COLO668 (cell line): Measurements from ENCODE around the gene TAF9.

ENCODE experiments used
- DNase-seq: peaks from one replicate; lab custom pipeline; 2025; ENCODE audit not compliant: unreplicated experiment; lab: John Stamatoyannopoulos, UW

The TAF9 gene

DNA sequence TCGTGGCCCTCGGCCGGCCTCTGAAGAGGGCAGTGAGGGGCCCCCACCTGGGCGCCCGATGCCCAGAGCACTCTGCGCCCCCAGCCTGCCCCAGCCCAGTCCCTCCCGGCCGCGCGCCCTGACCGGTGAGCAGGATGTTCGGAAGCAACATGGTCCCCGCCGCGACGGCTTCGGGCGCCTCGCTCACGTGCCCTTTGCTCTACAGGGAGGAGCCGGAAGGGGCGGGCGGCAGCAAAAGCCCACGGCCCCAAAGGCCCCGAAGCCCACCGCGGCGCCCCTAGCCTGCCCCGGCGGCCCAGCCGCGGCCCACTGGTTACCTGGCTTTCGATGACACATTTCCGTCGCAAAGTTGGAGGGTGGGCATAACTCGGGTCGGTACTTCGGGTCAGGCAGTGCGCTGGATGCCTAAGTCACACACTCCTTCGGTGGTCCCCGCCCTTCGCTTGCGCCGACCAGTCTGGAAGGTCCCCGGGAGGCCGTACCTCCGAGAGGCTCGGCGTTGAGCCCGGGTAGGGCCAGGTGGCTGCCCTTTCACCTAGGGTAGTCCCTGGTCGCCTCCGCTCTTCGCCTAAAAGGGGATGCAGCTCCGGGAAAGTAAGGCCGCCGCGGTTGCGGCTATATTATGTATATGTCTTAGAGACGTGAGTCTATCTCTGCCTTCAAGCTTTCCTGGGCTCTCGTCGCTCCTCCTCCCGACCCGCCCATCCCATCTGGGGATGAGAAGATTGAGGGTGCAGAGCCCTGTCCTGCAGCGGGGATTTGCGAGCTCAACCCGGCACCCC is at the start of gene TAF9, which contains the start of the genes AK6 and RAD17:
Gene TAF9 (minus strand): TSS at position 181 of the 782 bp plus-strand sequence. CDS start 3,783 bp downstream, outside the sequence.
Gene AK6 (minus strand): TSS at position 181 of the 782 bp plus-strand sequence. CDS start 30 bp downstream, at position 151.
Gene RAD17 (plus strand): TSS at position 479 of the 782 bp plus-strand sequence. CDS start 2,391 bp downstream, outside the sequence.
- peak; percentile 89 for DNase-seq

DNA sequence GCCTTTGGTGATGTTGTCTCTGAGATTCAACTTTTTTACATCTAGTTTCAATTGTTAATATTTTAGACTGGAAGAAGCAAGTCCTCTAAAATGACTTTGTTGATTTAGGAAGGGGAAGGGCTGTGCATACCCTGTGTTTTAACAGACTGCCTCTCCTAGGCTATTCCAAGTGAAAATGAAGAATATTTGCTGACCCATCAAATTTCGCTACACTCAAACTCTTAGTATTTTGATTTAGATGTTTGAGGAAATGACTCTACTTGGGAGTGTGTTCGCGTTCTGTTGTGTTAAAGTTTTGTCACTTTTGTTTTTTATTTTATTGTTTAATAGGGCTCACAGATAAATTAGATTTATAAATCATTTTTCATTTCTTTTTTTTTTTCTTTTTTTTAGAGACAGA is 49.2 kb upstream of the TAF9 start:
- DNase-seq, result no peak

DNA sequence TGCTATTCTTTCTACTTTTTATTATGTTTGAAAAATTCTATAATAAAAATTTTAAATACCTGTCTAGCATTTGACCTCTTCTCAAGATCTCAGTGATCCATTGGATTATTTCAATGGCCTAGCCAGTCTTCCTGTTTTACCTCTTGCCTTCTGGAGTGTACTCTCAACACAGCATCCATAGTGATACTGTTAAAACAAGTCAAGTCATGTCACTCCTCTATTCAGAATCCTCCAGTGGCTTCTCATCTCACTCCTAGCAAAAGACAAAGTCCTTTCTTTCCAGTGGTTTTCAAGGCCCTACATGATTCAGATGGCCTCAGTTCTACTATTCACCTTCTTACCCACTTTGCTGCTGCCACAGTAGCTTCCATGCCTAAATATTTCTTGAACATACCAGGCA is 47.4 kb upstream of the TAF9 start:
- DNase-seq, result no peak

GRCh38 chr5:69416180-69416579 is 46.9 kb upstream of the TAF9 start:
- DNase-seq, result peak; percentile 11

DNA sequence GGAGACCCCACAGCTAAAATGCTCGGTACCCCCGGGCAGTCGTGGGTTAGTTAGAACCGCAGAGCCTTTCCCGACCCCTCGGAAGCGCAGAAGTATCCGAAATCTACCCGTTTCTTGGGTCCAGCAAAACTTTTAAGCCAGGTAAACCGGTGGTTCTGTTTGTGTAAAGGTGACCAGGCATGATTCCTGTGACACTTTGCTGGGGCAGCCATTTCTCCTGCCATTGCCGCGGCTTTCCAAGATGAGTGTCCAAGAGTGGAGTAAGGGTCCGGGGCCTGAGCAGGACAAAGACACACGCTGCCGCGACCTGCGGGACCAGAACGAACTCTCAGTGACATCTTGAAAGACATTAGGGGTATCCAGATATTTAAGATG is 46.3 kb upstream of the TAF9 start:
- DNase-seq, result peak; percentile 34

- DNase-seq, result peak; percentile 95
Measured at GRCh38 chr5:69414885-69415583, 45.7 kb upstream of the TAF9 start, which contains the start of gene MARVELD2. TSS of gene MARVELD2 (plus strand) at chr5:69415116. CDS start at chr5:69419386, 4,270 bp downstream.

- no peak for DNase-seq
Measured at GRCh38 chr5:69404659-69405330, 35.5 kb upstream of the TAF9 start.

DNA sequence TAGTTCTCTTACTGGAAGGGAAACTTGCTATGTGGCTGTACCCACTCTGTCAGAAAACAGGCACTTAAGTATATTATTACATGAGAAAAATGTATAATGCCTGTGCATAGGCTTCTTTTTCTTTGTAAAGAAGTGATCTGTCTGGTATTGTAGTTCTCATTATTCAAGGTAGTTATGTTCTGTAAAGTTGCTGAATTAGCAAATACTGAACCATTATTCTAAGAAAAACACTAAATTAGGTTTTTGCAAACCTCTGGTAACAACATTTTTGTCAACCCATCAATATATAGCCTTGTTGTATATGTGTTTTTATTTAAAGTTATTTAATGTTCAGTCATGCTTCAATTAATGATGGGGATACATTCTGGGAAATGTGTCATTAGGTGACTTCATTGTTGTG is 9.1 kb upstream of the TAF9 start:
- no peak for DNase-seq

- DNase-seq, result no peak
Measured at GRCh38 chr5:69374911-69375446, 5.7 kb upstream of the TAF9 start.

DNA sequence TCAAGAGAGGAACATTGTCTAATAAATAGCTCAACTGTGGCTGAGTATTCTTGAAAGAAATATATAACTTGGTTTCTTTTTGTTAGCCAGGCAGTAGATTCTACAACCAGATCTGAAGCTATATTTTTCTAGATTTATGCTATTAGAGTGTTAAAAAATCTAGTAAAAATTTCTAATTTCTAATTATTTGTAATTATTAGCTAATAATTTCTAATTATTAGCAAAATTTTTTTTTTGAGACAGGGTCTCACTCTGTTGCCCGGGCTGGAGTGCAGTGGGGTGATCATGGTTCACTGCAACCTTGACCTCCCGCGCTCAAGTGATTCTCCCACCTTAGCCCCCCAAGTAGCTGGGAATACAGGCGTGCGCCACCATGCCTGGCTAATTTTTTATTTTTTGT is 3.1 kb upstream of the TAF9 start:
- no peak for DNase-seq

GRCh38 chr5:69370335-69370734 is 1.0 kb upstream of the TAF9 start:
- DNase-seq, result peak; percentile 0

- no peak for DNase-seq
Measured at GRCh38 chr5:69368458-69369339, 621 bp downstream of the TAF9 start.

DNA sequence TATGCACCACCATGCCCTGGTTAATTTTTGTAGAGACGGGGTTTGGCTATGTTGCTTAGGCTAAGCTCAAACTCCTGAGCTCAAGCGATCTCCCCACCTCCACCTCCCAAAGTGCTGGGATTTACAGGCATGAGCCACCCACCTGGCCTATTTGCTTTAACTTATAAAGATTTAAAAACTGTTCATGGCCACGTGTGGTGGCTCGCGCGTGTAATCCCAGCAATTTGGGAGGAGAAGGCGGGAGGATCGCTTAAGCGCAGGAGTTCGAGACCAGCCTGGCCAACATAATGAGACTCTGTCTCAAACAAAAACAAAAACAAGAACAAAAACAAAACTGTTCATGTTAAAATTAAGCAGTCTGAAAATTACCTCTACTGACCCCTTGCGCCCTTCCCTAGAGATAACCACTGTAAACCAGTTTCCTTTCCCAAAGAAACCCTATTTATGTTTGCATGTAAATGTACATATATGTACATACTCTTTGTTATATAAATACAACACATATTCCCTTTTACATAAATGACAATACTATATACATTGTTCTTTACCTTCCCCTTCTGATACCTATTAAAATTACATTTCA is 1.5 kb downstream of the TAF9 start:
- DNase-seq, result no peak

- DNase-seq, result no peak
Measured at GRCh38 chr5:69364850-69365249, 4.5 kb downstream of the TAF9 start.

DNA sequence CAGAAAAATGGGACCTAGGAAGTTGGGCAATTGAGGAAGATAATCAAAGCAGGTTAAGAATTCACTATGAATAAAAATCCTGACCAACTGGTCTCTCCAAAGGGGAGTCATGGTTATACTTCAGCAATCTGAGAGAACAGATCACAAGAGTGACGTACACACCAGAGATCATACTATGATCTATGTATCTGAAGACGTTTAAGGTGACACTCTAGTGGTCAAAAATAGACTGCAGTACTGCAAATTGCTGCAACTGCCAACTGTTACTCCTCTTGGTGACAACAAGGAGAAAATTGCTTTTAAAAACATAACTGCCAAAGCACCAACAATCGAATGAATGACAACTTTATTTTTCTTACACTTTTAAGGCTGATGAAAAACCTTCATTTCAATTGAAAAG is 4.9 kb downstream of the TAF9 start:
- no peak for DNase-seq

GRCh38 chr5:69360442-69360841 is 8.9 kb downstream of the TAF9 start:
- DNase-seq, result no peak

- no peak for DNase-seq
Measured at GRCh38 chr5:69359699-69360098, 9.6 kb downstream of the TAF9 start.

DNA sequence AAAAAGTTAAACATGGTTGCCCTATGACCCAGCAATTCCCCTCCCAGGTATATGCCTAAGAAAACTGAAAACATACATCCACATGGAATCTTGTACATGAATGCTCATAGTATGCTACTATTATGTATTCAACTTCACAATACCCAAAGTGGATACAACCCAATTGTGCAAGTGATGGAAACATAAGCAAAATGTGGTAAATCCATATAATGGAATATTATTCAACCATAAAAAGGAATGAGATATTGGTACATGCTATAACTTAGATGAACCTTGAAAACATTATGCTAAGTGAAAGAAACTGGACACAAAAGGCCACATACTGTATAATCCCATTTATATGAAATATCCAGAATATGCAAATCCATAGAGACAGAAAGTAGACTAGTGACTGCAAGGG is 18.7 kb downstream of the TAF9 start:
- DNase-seq, result no peak

DNA sequence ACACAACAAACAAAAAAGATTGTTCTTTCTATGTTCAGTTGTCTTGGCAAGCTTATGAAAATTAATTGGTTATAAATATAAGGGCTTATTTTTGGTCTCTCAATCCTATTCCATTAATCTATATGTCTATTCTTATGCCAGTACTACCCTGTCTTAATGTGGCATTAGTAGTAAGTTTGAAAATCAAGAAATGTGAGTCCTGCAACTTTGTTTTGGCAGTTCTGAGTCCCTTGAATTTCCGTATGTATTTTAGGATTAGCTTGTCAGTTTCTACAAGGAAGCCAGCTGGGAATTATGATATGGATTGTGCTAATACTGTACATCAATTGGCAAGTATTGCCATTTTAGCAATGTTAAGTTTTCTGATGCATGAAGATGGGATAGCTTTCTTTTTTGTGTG is 26.2 kb downstream of the TAF9 start:
- DNase-seq, result no peak
